GM19452 (cell line): ENCODE measurements around the gene UXS1.
A peak's percentile ranks its signal among the peaks of the same experiment; 100 is the strongest.

Experiments used
- ATAC-seq: cut with Tn5 transposase; IDR thresholded peaks from one replicate; pipeline ENCODE4 v1.9.1; 2021; ENCODE audit not compliant: unreplicated experiment

UXS1 gene

GRCh38 chr2:106113361-106113966, 80.6 kb downstream of the UXS1 start:
- ATAC-seq: no peak

GRCh38 chr2:106111882-106112571, 82.1 kb downstream of the UXS1 start:
- no peak for ATAC-seq

DNA sequence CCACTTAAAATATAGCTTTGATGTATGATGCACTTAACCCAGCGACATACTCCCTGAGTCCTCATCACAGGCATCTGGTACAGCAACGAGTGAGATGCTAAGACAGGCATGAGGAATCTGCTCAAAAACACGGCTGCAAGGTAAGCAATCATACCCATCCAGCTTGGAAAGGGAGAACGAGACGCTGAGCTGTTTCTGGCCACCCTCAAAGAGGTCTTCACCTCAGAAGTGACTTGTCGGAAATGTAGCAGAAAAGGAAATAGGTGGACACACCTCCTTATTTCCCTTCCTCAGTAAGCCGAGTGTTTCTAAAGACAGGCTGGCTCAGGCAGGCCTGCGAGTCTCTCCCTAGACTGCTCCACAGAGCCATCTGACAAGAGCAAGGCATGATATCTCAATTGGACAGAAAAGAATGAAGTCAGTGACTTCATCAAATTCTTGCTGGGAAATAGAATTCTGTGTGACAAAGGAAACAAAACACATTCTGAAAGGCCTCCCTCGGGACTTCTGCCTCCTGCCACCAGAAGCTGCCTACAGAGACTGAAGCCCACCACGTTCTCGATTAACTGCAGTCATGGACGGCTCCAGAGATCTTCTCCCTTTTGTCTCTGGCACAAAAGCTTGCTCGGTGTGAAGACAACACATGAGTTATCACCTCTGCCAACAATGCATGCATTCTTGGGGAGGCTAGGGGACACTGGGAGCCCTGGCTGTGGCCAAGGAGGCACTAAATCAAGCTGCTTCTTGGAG, 84.3 kb downstream of the UXS1 start:
- ATAC-seq: no peak

DNA sequence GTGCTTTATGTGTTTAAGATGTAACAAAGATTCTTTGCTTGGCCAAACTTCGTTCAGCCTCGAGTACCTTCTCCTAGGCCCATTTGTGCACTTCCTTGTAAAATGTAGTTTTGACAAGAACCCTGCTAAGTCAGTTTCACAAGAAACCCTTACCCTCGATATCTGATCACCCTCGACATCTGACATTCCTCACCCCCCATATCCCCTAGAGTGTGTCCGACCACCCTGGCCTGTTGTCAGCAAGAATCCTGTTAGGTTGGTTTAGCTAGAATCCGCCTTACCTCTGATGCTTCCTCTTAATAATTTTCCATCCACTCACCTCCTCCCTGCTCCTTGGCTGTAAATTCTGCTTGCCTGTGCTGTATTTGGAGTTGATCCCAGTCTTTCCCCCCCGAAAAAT, 85.3 kb downstream of the UXS1 start:
- ATAC-seq: no peak

DNA sequence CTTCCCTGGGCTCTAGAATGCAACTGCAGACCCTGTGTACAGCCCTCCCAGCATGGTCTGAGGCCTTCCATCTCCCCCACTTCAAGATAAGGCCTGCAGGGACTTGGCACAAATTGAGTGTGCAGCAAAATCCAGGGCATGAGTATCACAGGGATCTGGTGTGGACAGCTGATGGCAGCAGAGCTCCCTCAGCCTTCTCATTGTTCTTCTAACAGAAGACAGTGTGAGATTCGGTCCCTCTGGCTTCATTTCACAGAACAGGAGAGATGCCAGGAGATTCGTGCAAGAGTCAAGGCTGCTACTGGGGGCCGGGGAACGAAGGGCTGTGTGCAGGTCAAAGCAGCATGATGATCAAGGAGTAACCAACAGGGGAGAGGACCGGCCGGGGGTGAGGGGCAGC, 85.8 kb downstream of the UXS1 start:
- no peak for ATAC-seq

DNA sequence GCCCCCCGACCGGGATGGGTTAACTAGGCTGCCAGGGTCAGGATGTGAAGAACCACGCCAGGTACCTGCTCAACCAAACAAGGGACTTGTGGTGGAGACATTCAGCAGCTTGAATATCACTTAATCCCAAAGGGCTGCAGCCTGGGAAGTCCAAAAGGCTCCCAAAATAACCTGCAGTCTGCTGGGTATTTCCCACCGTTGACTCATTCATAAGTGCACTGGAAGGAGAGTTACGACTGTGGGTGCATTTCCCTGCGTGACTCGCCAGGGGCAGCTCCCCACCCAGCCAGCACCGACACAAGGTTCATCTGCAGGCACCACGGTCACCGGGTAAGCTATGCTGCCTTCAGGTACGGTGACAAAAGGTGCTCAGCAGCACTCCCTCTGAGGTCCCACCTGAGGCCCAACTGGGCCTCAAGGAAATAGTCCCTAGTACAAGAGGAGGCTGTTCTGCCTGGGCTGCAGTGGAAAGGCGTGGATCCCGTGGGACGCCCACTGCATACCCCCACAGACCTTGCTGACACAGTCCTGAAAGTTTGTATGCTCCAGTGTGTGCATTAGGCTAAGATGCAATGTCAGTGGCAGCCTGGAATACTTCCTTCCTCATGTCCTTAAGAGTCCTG, 86.5 kb downstream of the UXS1 start:
- no peak for ATAC-seq

DNA sequence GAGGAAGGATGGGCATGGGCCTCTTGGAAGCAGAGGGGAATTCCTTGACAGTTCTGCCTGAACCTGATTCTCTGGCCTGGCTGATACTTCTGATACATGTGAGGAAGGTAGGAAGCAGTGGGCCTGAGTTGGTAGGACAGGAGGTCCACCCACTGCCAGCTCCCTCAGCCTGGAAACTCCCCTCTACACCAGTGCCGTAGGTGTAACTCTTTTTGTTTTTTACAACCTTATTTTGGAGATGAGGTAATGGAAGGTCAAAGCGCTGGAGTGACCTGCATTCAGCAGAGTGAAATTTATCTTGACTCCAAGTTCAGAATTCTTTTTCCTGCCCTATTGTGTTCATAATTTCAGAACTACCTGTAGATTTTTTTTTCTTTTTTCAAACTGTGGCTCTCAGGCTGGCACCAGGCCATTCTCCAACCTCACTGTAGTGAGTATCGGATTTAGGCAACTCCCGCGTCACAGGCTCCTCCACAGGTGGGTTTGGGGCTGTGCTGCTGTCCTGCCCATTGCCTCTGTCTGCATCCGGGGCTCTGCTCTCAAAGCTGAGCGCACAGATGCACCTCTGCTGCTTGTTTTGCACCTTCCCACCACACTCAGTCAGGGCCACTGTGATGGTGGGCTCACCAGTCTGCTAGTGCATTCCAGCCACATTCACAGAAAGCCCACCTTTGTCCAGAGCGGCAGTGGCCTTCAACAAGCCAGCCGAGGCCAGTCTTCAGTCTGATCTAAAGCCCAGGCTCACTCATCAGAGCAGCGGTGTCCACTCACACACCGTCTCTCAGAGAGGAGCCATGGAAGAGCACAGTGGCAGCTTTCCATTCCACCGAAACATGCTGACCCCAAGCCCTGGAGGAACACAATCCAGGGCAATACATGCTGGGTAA, 87.2 kb downstream of the UXS1 start:
- ATAC-seq: no peak

DNA sequence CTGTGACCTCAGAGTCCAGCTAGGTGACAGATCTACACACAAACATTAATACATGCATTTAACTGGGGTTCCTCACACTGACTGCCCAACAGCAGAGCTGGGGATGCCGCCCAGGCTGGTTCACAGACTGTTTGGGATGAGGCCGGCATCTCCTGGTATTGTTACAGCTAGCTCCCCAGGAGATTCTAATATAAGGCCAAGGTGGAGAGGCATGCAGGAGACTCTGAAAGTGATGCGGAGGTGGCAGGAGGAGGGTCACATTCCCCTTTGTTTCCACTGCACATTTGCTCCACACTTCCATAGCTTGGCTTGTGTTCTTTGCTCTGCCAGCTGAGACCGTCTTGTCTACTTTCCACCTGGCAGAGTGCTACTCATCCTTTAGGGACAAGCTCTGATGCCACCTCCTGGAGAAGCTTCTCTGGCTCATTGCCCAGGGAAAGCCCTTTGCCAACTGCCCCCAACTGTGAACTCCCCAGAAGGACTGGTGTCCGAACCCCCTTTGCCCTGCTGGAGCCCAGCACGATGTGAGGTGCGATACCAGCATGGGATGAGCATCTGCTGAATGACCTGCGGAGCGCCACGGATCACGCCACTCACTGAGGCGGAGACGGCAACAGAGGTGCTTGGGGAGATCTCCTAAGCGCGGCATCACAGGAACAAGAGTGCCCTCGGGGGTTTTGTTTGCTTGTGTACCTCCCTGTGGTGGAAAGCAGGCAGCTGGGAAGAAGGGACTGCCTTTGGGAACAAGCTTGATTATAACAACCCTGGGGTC, 88.8 kb downstream of the UXS1 start:
- ATAC-seq: no peak

GRCh38 chr2:106104332-106105062, 89.6 kb downstream of the UXS1 start:
- ATAC-seq: peak; percentile 45

- no peak for ATAC-seq
Observed at GRCh38 chr2:106099691-106100090, 94.4 kb downstream of the UXS1 start.

GRCh38 chr2:106098664-106099063, 95.4 kb downstream of the UXS1 start:
- no peak for ATAC-seq

GRCh38 chr2:106098081-106098480, 96.0 kb downstream of the UXS1 start:
- ATAC-seq: no peak

DNA sequence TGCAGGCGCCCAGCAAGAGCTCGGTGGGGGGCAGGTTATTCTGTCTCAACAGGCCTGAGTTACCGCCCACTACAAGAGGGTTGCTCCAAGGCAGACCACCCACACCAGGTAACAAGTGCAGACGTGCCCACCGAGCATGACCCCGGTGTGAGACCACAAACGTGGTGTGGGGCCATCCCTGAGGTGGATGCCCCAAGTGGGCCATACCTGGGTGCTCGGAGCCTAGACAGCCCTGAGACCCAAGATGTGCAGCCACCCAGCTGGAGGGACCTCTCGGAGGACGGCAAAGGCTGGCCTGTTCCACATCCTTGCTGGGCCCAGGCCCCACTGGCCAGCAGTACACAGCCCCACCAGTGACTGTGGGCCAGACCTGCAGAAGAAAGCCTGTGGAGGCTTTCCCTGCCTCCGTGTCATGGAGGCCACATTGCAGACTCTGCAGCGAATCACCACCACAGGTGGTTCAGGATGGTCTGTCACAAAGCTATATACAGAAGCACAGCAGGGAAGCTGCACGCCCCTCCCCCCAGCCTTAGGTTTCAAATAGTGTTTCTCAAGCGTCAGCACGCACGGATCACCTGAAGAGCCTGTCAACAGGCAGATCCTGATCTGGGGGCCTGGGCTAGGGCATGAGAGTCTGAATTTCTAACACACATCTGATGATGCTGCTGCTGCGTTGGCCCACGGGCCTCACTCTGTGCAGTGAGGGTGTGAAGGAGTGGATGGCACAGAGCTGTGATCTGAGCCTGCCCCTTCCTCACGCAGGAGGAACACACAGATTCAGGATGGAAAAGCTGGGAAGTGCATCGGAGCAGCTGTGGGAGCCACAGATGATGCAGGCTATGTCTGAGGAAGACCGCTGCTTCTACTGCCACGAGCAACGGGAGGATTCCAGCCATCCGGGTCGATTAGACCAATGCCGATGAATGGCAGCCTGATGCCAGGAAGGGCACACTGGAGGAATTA, 96.8 kb downstream of the UXS1 start:
- ATAC-seq: no peak

DNA sequence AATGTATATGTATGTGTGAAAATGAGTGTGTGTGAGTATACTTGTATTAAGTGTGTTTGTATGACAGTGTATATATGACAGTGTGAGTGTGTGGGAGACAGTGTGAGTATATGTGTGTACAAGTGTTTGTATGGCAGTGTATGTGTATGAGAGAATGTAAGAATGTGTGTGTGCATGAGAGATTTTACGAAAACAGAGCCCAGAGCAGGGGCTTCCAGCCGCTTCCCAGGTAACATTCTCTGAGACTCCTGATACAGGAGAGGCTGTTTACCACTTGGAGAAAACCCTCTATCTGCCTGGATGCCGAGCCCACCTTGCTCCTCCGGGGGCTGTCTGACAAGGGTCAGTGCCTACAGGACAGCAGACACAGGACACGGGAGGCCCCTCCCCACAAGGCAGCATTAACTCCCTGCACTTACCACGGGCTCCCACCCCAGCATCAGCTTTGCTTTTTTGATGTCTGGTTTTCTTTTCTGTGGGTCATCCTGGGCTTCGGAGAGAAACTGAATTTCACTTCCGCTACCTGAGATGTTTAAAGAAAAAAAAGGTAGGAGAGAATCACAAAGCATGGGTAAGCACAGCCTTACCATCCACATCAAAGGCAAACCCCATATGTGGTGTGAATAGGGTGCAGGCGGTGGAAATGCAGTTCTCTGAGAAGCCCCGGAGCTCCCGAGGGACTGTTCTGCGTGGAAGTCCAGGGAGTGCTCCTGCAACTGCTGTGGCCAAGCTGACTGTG, 97.6 kb downstream of the UXS1 start:
- ATAC-seq: no peak

GRCh38 chr2:106095478-106096298, 98.4 kb downstream of the UXS1 start:
- ATAC-seq: no peak

DNA sequence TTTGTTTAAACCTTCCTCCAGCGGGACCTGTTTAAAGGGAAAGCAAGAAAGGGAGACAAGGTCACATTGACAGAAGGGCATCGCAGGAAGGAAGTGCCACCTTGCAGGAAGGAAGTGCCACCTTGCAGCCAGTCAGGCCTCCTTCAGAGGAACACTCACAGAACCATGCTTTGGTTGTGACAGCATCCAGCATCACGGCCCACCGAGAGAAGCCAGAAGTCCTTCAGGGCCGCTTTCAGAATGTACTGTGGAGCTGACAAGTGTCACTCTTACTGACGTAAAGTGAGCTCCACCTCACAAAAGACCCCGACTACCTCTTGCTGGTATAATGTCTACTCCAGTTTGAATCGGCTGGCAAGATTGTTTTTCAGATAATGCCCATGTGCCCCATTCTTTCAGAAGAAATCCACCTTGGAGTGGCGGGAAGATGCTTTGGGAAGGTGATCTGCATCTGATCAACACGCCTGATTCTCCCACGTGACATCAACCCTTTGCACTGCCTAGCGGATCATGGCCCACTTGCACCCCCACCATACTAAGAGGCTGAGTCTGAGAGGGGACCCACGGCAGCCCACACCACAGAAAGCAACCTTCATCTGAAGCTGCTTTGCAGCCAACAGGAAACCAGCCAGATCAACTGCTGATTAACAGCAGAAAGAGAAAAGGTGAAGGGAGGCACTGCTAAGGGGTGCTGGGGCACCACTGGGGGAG, 99.8 kb downstream of the UXS1 start:
- no peak for ATAC-seq
